ENCODE data around the gene RET. TPM values are rescaled to one million over a fixed set of nuclear protein-coding genes. Genes with fewer than 3 reads are reported as not detected.

RET gene
- total RNA-seq, 1 donor from 2014 or later = 1.1 TPM

DNA sequence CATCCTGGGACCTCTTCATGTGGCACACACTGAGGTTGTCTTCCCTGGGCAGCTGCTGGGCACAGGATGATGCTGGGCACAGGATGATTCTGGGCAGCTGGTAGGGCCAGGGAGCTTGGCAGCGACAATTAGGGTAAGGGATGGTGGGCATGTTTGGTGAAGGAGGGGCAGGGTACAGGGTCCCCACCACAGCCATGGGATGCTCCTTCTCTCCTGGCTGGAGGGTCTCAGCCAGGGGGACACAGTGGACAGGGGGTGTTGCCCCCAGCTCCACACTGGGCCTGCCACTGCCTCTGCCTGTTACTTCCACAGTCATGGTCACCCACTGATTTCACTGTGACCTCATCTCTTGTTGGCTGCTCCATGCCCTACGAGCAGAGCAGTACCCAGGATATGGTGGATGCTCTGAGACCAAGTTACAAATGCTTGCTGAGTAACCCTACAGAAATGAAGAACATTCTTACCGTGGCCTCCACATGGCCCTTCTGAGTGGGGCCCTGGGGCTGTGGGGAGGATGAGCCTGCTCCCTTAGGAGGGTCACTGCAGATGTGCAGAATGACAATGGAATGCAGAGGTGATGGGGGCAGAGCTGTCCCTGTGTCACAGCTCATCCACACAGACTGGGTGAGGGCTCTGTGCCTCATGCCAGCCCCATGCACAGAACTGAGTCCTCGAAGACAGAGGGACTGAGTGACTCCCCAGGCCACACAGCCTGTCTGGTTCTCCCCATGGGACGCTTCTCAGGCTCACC is 28.4 kb upstream of the RET start:
- Histone ChIP-seq H3K4me1 (ENCODE audit: insufficient read depth, low read length) (no peaks in the 10 kb centered on the region), H3K4me2 (ENCODE audit: low read length) (no peak overlapping the region), H2AFZ (ENCODE audit: low read depth, low read length) (no peak overlapping the region), H3K9ac (ENCODE audit: low read length) (no peak overlapping the region), H3K27me3 (ENCODE audit: insufficient read depth, low read length) (no peaks in the 10 kb centered on the region), H3K79me2 (ENCODE audit: insufficient read depth, low read length) (no peaks in the 10 kb centered on the region), H3K27ac (ENCODE audit: low read depth, low read length) (no peak overlapping the region), H3K9me3 (ENCODE audit: insufficient read depth, low read depth, low read length) (no peaks in the 10 kb centered on the region), H4K20me1 (ENCODE audit: insufficient read depth, low read length) (no peaks in the 10 kb centered on the region), H3K36me3 (ENCODE audit: insufficient read depth, low read length) (no peaks in the 10 kb centered on the region), H3K4me3 (ENCODE audit: insufficient read depth, low read depth, low read length) (no peak overlapping the region)
- Mint-ChIP-seq H3K4me3 (ENCODE audit: unreplicated experiment) (no peak overlapping the region), H3K4me1 (ENCODE audit: low read depth, unreplicated experiment) (peaks cover 17% of the 10 kb centered on the region), H3K27me3 (ENCODE audit: low read depth, unreplicated experiment) (peaks cover 4% of the 10 kb centered on the region), H3K27ac (ENCODE audit: unreplicated experiment) (no peak overlapping the region), H3K36me3 (ENCODE audit: low read depth, unreplicated experiment) (no peaks in the 10 kb centered on the region), H3K9me3 (ENCODE audit: unreplicated experiment) (no peaks in the 10 kb centered on the region)
- no peak for DNase-seq (ENCODE audit: low read depth)
- no peak for FAIRE-seq
- TF ChIP-seq EZH2 (IDR thresholded peaks at IDR 0.05; ENCODE audit: insufficient read depth, low read length) = no peak
- TF ChIP-seq, protein P1, sequence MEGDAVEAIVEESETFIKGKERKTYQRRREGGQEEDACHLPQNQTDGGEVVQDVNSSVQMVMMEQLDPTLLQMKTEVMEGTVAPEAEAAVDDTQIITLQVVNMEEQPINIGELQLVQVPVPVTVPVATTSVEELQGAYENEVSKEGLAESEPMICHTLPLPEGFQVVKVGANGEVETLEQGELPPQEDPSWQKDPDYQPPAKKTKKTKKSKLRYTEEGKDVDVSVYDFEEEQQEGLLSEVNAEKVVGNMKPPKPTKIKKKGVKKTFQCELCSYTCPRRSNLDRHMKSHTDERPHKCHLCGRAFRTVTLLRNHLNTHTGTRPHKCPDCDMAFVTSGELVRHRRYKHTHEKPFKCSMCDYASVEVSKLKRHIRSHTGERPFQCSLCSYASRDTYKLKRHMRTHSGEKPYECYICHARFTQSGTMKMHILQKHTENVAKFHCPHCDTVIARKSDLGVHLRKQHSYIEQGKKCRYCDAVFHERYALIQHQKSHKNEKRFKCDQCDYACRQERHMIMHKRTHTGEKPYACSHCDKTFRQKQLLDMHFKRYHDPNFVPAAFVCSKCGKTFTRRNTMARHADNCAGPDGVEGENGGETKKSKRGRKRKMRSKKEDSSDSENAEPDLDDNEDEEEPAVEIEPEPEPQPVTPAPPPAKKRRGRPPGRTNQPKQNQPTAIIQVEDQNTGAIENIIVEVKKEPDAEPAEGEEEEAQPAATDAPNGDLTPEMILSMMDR (IDR thresholded peaks at IDR 0.05; ENCODE audit: insufficient read depth, low read depth, low read length) = no peak

DNA sequence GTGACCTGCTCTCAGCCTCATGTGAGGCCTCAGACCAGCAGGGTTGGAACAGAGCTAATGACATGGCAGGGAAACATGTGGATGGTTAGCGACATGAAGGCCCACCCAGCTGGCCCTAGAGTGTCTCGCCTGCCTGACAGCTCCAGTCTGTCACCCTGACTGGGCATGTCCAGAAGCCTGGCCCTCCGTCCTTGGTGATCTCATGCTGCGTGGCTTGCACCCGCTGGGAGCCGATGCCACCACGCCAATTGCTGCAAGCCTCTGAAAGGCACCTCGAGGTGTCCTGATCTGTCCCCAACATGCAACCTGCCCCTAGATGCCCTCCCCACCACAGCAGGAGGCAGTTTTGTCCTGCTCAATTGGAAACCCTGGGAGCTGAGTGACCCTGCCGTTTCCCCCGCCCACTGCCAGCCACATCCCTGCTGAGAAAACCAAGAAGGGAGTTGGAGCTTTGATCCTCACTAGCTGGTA is 27.8 kb upstream of the RET start:
- Histone ChIP-seq H3K36me3 (ENCODE audit: insufficient read depth, low read length) (no peaks in the 10 kb centered on the region), H3K27me3 (ENCODE audit: insufficient read depth, low read length) (no peaks in the 10 kb centered on the region), H3K4me3 (ENCODE audit: insufficient read depth, low read depth, low read length) (no peak overlapping the region), H3K27ac (ENCODE audit: low read depth, low read length) (no peak overlapping the region), H4K20me1 (ENCODE audit: insufficient read depth, low read length) (no peaks in the 10 kb centered on the region), H3K9me3 (ENCODE audit: insufficient read depth, low read depth, low read length) (no peaks in the 10 kb centered on the region), H3K9ac (ENCODE audit: low read length) (no peak overlapping the region), H3K4me2 (ENCODE audit: low read length) (no peak overlapping the region), H2AFZ (ENCODE audit: low read depth, low read length) (no peak overlapping the region), H3K4me1 (ENCODE audit: insufficient read depth, low read length) (no peaks in the 10 kb centered on the region), H3K79me2 (ENCODE audit: insufficient read depth, low read length) (no peaks in the 10 kb centered on the region)
- no peaks in the 10 kb centered on the region for H3K9me3 Mint-ChIP-seq (ENCODE audit: unreplicated experiment)
- FAIRE-seq (no peak), DNase-seq (ENCODE audit: low read depth) (no peak)
- H3K4me3 Mint-ChIP-seq (ENCODE audit: unreplicated experiment) = no peak overlapping the region
- H3K4me1 Mint-ChIP-seq (ENCODE audit: low read depth, unreplicated experiment) = peaks cover 15% of the 10 kb centered on the region
- no peaks in the 10 kb centered on the region for H3K36me3 Mint-ChIP-seq (ENCODE audit: low read depth, unreplicated experiment)
- H3K27me3 Mint-ChIP-seq (ENCODE audit: low read depth, unreplicated experiment) = peaks cover 5% of the 10 kb centered on the region
- no peak overlapping the region for H3K27ac Mint-ChIP-seq (ENCODE audit: unreplicated experiment)
- TF ChIP-seq, protein P1 (IDR thresholded peaks at IDR 0.05; ENCODE audit: insufficient read depth, low read depth, low read length) = no peak

DNA sequence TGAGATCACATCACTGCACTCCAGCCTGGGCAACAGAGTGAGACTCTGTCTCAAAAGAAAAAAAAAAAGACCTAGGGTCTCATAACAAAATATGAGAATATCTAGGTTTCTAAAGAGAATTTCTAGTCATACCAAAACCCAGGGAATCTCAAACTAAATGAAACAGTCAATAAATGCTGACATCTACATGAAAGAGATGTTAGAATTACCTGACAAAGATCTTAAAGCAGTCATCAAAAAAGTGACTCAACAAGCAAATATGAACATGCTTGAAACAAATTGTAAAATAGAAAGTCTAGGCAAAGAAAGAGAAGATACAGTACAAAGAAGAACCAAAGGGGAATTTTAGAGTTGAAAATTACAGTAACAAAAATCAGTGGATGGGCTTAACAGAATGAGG is 26.9 kb upstream of the RET start:
- Histone ChIP-seq H2AFZ (ENCODE audit: low read depth, low read length) (no peak overlapping the region), H3K9me3 (ENCODE audit: insufficient read depth, low read depth, low read length) (no peaks in the 10 kb centered on the region), H3K27me3 (ENCODE audit: insufficient read depth, low read length) (peaks cover 1% of the 10 kb centered on the region), H3K4me3 (ENCODE audit: insufficient read depth, low read depth, low read length) (no peak overlapping the region), H3K27ac (ENCODE audit: low read depth, low read length) (no peak overlapping the region), H3K4me1 (ENCODE audit: insufficient read depth, low read length) (no peaks in the 10 kb centered on the region), H4K20me1 (ENCODE audit: insufficient read depth, low read length) (no peaks in the 10 kb centered on the region), H3K4me2 (ENCODE audit: low read length) (no peak overlapping the region), H3K79me2 (ENCODE audit: insufficient read depth, low read length) (no peaks in the 10 kb centered on the region), H3K9ac (ENCODE audit: low read length) (no peak overlapping the region), H3K36me3 (ENCODE audit: insufficient read depth, low read length) (no peaks in the 10 kb centered on the region)
- no peak for FAIRE-seq
- Mint-ChIP-seq H3K4me1 (ENCODE audit: low read depth, unreplicated experiment) (peaks cover 13% of the 10 kb centered on the region), H3K27ac (ENCODE audit: unreplicated experiment) (no peak overlapping the region), H3K36me3 (ENCODE audit: low read depth, unreplicated experiment) (no peaks in the 10 kb centered on the region), H3K27me3 (ENCODE audit: low read depth, unreplicated experiment) (peaks cover 6% of the 10 kb centered on the region), H3K9me3 (ENCODE audit: unreplicated experiment) (no peaks in the 10 kb centered on the region), H3K4me3 (ENCODE audit: unreplicated experiment) (no peak overlapping the region)
- DNase-seq (ENCODE audit: low read depth) = no peak
- no peak for TF ChIP-seq EZH2 (IDR thresholded peaks at IDR 0.05; ENCODE audit: insufficient read depth, low read length)
